Measurements from ENCODE around the gene SNX24. TPM values are rescaled to one million over a fixed set of nuclear protein-coding genes. Genes with fewer than 3 reads are reported as not detected.
A peak's percentile ranks its signal among the peaks of the same experiment; 100 is the strongest.
"Not testable (repeated sequence)": the region's sequence is repeated elsewhere in the genome, so short reads cannot be mapped to it uniquely, and the experiment has no call there.

SNX24 gene
- total RNA-seq, 1 donor from 2014 or later = 12.7 TPM

GRCh38 chr5:122963305-122963704 lies 117.9 kb downstream of the SNX24 start:
- DNase-seq (ENCODE audit: low read depth, low spot score) = no peak

- no peak for DNase-seq (ENCODE audit: low read depth, low spot score)
These were observed 119.7 kb downstream of the SNX24 start for GRCh38 chr5:122965111-122965510.

DNA sequence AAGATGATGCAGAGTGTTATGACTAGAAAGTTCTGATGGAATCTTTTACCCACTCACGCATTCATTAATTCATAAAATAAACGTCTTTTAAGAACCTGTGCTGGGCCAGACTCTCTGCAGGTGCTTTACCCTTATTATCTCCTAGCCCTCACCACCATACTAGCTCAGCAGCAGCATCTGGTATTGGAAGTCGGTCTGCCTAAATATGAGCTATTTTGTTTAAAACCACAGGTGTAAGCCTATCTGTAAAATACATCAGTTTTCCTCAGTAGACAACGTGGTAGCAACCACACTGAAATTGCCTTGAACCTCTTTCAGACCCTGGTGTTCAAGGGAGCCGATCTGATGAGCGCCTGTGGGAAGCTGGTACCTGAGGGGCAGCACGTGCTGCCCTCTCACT lies 121.7 kb downstream of the SNX24 start:
- no peak for DNase-seq (ENCODE audit: low read depth, low spot score)

GRCh38 chr5:122967625-122968024 lies 122.2 kb downstream of the SNX24 start:
- DNase-seq (ENCODE audit: low read depth, low spot score) = no peak

DNA sequence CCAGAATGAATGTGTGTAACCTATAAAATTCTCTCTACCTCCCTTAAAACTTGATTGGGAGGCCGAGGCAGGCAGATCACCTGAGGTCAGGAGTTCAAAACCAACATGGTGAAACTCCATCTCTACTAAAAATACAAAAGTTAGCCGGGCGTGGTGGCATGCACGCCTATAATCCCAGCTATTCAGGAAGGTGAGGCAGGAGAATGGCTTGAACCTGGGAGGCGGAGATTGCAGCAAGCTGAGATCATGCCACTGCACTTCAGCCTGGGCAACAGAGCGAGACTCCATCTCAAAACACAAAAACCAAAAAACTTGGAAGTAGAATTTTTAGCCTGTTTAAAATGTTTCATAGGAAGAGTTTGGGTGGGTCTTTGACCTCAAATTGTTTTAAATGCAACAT lies 122.6 kb downstream of the SNX24 start:
- DNase-seq (ENCODE audit: low read depth, low spot score) = not testable (repeated sequence)

DNA sequence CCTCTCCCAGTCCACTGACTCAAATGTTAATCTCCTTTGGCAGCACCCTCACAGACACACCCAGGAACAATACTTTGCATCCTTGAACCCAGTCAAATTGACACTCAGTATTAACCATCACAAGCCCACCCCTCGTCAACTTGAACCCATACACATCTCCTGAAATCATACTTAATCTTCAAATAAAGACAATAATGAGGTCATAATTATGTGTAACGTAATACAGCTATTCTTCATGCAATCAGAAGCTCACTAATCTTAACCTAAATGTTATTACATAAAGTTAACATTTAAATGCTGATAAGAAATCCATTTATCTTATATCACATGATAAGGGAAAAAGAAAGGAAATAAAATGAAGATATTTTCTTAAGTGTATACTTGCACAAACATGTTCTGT lies 125.9 kb downstream of the SNX24 start:
- no peak for DNase-seq (ENCODE audit: low read depth, low spot score)

DNA sequence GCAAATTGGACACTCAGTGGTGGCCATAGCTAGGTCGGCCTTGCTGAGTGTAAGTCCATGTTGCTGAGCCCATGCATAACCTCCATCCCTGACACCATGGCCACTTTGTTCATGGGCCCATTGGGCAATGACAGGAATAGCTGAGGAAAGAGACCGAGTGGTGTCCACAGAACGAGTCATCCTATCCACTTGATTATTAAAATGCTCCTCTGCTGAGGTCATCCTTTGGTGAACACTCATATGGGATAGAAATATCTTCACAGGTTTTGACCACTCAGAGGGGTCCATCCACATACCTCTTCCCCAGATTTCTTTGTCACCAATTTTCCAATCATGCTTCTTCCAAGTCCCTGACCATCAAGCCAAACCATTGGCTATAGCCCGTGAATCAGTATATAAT lies 127.5 kb downstream of the SNX24 start:
- no peak for DNase-seq (ENCODE audit: low read depth, low spot score)

GRCh38 chr5:122973759-122974158 lies 128.3 kb downstream of the SNX24 start:
- not testable (repeated sequence) for DNase-seq (ENCODE audit: low read depth, low spot score)

DNA sequence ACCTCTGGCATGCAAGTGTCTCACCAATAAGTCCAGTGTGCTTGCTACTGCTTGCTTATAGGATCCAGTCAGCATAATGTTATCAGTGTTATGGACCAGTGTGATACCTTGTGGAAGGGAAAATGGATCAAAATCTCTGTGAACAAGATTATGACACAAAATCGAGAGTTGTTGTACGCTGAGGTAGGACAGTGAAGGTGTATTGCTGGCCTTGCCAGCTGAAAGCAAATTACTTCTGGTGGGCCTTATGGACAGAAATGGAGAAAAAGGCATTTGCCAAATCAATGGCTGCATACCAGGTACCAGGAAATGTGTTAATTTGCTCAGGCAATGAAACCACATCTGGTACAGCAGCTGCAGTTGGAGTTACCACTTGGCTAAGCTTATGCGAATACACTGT lies 128.8 kb downstream of the SNX24 start:
- not testable (repeated sequence) for DNase-seq (ENCODE audit: low read depth, low spot score)

- no peak for DNase-seq (ENCODE audit: low read depth, low spot score)
These were observed 131.9 kb downstream of the SNX24 start for GRCh38 chr5:122977319-122977718.

DNA sequence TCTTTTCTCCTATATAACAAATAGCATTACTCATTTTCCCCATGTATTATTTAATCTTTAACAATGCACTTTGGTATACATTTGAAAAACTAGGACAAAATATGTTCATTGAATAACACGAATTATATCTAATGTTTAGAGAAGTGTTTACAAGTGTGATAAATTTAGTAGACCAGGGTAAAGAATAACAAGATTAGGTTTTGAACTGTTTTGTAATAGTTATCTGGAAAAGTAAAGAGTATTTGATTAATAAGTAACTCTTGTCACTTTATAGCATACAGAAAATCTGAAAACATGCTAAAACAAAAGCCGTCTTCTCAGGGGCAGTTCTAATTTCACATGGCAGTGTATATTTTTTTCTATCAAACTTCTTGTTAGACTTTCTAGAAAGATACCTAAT lies 132.7 kb downstream of the SNX24 start:
- no peak for DNase-seq (ENCODE audit: low read depth, low spot score)

DNA sequence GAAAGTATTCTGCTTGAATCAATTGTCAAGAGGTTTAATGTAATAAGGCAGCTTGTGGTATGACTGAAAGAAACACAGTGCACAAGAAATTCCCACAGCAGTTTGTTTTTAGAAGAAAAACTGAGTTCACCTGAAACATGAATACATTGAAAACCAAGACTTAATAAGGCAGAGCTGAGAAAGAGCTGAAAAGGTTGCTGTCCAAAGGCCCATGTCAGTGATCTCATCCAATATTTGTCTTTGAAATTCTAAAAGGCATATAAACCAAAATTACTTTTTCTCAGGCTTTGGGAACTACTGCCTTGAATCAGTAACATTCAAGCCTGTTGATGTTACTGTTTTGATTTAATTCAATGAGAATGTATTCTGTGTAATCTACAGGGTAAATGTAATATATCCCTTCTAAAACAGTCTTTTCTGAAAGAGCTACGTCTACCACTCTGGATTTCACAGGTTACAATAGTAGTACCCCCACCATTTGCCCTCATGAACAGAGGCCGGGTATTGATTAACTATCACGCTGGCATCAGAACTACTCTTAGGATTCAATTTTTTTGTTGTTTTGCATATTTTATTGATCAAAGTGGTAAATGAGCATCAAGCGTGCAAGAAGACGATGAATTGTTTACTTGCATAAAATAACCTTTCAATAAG lies 133.4 kb downstream of the SNX24 start:
- no peak for DNase-seq (ENCODE audit: low read depth, low spot score)

DNA sequence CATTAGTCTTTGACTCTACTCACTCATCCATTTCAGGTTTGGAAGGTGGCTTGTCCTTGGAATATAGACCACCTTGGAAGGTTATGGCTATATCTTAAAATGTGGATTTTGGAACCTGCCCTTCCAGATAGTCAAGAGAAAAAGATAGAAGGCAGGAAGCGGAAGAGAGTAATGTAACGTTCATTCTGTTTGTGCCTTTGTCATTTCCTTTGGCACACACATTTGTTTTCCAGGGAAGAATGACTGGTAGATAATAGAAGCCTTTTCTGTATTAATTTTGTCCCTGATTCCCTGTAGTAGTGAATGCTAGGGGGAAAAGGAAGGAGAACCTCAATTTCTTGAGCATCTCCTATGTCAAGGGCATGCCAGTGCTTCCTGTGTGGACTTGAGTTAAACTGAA lies 136.4 kb downstream of the SNX24 start:
- DNase-seq (ENCODE audit: low read depth, low spot score) = peak; percentile 41

GRCh38 chr5:122982376-122982775 lies 137.0 kb downstream of the SNX24 start:
- DNase-seq (ENCODE audit: low read depth, low spot score) = no peak

- no peak for DNase-seq (ENCODE audit: low read depth, low spot score)
These were observed 139.0 kb downstream of the SNX24 start for GRCh38 chr5:122984425-122984824.

DNA sequence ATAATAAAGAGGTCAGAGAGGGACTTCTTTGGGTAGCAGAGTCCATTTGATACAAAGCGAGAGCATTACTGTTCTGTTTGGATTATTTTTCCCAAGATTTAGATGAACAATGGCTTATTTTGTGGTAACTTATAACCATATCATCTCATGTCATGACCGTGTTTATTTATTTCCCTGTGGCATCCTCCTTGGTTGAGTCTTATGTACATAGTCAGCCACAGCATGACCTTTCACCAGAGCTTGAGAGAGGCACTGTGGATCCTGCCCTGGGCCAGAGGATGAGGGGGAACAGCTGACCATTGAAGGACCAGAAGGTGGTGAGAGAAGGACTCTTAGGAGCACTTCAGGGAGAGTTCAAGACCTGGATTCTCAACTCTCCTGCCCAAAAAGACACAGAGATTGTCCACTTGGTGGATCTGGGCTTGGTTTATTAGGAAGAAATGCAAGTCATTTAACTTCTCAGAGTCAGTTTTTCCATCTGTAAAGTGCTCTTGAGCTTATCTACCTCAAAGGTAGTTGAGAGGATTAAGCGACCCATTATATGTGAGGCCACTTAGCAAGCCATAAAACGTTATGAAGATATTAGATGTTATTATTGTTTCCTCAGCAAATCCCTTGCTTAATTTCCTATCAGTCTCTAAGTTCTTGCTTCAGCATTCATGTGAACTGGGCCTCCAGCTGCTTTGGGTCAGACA lies 139.7 kb downstream of the SNX24 start:
- DNase-seq (ENCODE audit: low read depth, low spot score) = no peak

GRCh38 chr5:122985954-122986721 lies 140.7 kb downstream of the SNX24 start:
- DNase-seq (ENCODE audit: low read depth, low spot score) = no peak

DNA sequence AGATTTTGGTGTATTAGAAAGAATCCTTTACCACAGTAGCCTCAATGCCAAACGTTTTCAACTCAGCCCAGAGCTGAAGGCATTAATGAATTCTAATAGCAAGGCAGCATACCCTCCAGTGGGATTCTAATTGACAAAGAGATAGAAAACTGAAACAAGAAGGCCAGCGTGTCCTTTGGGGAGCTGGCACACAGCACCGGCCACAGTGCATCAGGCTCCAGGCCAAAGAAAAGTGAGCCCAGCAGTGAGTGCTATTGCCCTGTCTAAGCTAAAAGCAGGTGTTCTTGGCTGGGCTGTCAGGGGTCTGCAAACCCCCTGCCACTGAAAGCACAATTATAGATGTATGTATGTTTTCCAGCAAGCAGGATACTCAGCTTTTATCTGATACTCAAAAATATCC lies 150.7 kb downstream of the SNX24 start:
- no peak for DNase-seq (ENCODE audit: low read depth, low spot score)

- no peak for DNase-seq (ENCODE audit: low read depth, low spot score)
These were observed 151.9 kb downstream of the SNX24 start for GRCh38 chr5:122997294-122997693.

DNA sequence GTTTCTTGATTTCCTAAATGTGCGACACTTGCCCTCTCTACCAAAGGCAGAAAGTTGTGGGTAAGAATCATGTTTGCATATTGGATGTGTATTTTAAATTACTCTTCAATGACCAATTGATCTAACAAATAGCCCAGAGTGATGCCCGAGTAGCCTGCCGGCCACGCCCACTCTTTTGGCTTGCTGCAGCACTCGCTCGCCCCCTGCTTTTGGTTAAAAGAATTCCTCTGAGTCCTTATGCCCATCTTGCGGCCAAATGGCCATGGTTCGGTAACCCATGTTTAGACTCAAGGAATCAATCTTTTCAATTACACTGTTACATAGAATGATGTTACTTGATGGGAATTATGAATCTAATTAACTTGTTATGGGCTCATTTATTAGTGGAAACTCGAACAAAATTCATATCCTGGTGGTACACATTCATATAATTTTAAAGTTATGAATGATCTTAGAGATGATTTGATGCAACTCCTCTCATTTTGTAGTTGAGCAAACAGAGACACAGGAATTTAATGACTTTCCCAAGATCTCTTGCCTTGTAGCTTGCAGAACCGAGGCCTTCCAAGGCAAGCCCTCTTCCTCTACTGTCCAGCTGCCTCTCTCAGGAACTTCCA lies 154.6 kb downstream of the SNX24 start:
- DNase-seq (ENCODE audit: low read depth, low spot score) = no peak

DNA sequence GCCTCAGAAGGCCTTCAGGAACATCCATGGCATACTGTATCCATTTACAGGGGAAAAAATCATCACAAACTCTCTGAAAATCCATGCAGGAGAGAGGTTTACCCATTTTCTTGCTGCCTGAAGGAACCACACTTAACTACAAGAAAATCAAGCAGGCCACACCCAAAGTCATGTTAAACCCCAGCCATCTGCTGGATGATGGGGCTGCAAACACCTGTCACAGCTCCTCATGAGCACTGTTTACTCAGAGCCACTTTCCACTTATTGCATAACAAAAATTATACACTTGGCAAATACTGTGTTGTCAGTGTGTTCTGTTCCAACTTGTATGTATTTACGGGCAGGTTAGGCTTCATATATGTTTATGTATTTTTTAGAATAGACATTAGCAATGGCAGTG lies 155.3 kb downstream of the SNX24 start:
- DNase-seq (ENCODE audit: low read depth, low spot score) = no peak

- DNase-seq (ENCODE audit: low read depth, low spot score) = no peak
These were observed 156.4 kb downstream of the SNX24 start for GRCh38 chr5:123001808-123002207.

Data from pulmonary artery endothelial cell (primary cell).